BLaER1 treated with 17β-estradiol and CSF1 and Interleukin-3, amounts not matched to agents 10 nM and 100 nM (cell line): ENCODE results near the gene IBA57.

Experiments
- H3K27ac ChIP-seq, 11 experiments: shearing (Covaris generic); formaldehyde crosslinking; 2 replicates each; pipeline ENCODE4 v1.8.1; 2022
- H3K27me3 ChIP-seq, 11 experiments: shearing (Covaris generic); formaldehyde crosslinking; 2 replicates each; pipeline ENCODE4 v1.8.1; 2022
- H3K36me3 ChIP-seq, 11 experiments: shearing (Covaris generic); formaldehyde crosslinking; 2 replicates each; pipeline ENCODE4 v1.8.1; 2022
- H3K4me1 ChIP-seq, 10 experiments: shearing (Covaris generic); formaldehyde crosslinking; 2 replicates each; pipeline ENCODE4 v1.8.1; 2022
- H3K4me2 ChIP-seq, 11 experiments: shearing (Covaris generic); formaldehyde crosslinking; 2 replicates each; pipeline ENCODE4 v1.8.1; 2022
- H3K4me3 ChIP-seq, 10 experiments: shearing (Covaris generic); formaldehyde crosslinking; 2 replicates each; pipeline ENCODE4 v1.8.1; 2022
- H3K9ac ChIP-seq, 11 experiments: shearing (Covaris generic); formaldehyde crosslinking; 2 replicates each; pipeline ENCODE4 v1.8.1; 2022
- H3K9me3 ChIP-seq, 11 experiments: shearing (Covaris generic); formaldehyde crosslinking; replicated peaks in 1 of 11; 2 replicates each; pipeline ENCODE4 v1.8.1; 2022
- H4K20me1 ChIP-seq, 11 experiments: shearing (Covaris generic); formaldehyde crosslinking; 2 replicates each; pipeline ENCODE4 v1.8.1; 2022
- Cebpa-rat ChIP-seq, 11 experiments: shearing (Covaris generic); IDR thresholded peaks; 2 replicates each; pipeline ENCODE4 v1.8.1; 2022

The IBA57 gene

GRCh38 chr1:228190778-228191177 is 25.2 kb downstream of the IBA57 start:
- peaks cover 0 to 8% (median 0%) of the 10 kb centered on the region in 11 experiments; a peak in 2 of 22 replicates for H4K20me1 ChIP-seq
- no peak overlapping the region for H3K9ac ChIP-seq
- H3K9me3 ChIP-seq = peaks cover 0 to 13% (median 7%) of the 10 kb centered on the region in 11 experiments; a peak in 12 of 22 replicates
- H3K36me3 ChIP-seq = no peaks in the 10 kb centered on the region
- no peaks in the 10 kb centered on the region for H3K4me1 ChIP-seq
- H3K27me3 ChIP-seq = no peaks in the 10 kb centered on the region
- H3K4me2 ChIP-seq = no peak overlapping the region
- no peak overlapping the region for H3K4me3 ChIP-seq
- no peak for TF ChIP-seq Cebpa-rat (IDR thresholded peaks at IDR 0.05)
- no peak overlapping the region for H3K27ac ChIP-seq

- no peaks in the 10 kb centered on the region for H3K27me3 ChIP-seq
- H3K9me3 ChIP-seq = peaks cover 12 to 22% (median 18%) of the 10 kb centered on the region in 11 experiments
- TF ChIP-seq Cebpa-rat (IDR thresholded peaks at IDR 0.05) = no peak
- H3K27ac ChIP-seq = no peak overlapping the region
- H3K36me3 ChIP-seq = peaks cover 0 to 16% (median 8%) of the 10 kb centered on the region in 11 experiments; a peak in 9 of 22 replicates
- H3K4me3 ChIP-seq = no peak overlapping the region
- H4K20me1 ChIP-seq = peaks cover 0 to 8% (median 0%) of the 10 kb centered on the region in 11 experiments; a peak in 2 of 22 replicates
- no peak overlapping the region for H3K4me2 ChIP-seq
- no peak overlapping the region for H3K9ac ChIP-seq
- H3K4me1 ChIP-seq = no peaks in the 10 kb centered on the region
These were observed 28.8 kb downstream of the IBA57 start for GRCh38 chr1:228194436-228194835.

GRCh38 chr1:228194921-228195812 is 29.6 kb downstream of the IBA57 start:
- Histone ChIP-seq H3K4me2 (no peak overlapping the region), H3K27me3 (no peaks in the 10 kb centered on the region), H4K20me1 (peaks cover 0 to 8% (median 0%) of the 10 kb centered on the region in 11 experiments; a peak in 2 of 22 replicates), H3K4me3 (no peak overlapping the region), H3K36me3 (peaks cover 0 to 20% (median 8%) of the 10 kb centered on the region in 11 experiments; a peak in 10 of 22 replicates), H3K9me3 (peaks cover 20 to 30% (median 25%) of the 10 kb centered on the region in 11 experiments), H3K4me1 (no peaks in the 10 kb centered on the region), H3K27ac (no peak overlapping the region), H3K9ac (no peak overlapping the region)
- no peak for TF ChIP-seq Cebpa-rat (IDR thresholded peaks at IDR 0.05)

GRCh38 chr1:228197555-228198147 is 32.0 kb downstream of the IBA57 start:
- Histone ChIP-seq H3K9me3 (peaks cover 23 to 30% (median 27%) of the 10 kb centered on the region in 11 experiments), H3K4me3 (no peak overlapping the region), H3K27ac (no peak overlapping the region), H3K4me2 (no peak overlapping the region), H4K20me1 (peaks cover 0 to 1% (median 0%) of the 10 kb centered on the region in 11 experiments; a peak in 1 of 22 replicates), H3K27me3 (no peaks in the 10 kb centered on the region), H3K36me3 (peaks cover 0 to 21% (median 8%) of the 10 kb centered on the region in 11 experiments; a peak in 10 of 22 replicates), H3K9ac (no peak overlapping the region), H3K4me1 (peaks cover 0 to 7% (median 0%) of the 10 kb centered on the region in 10 experiments; a peak in 2 of 20 replicates)
- no peak for TF ChIP-seq Cebpa-rat (IDR thresholded peaks at IDR 0.05)

- no peak overlapping the region for H3K4me2 ChIP-seq
- H3K9me3 ChIP-seq = peaks cover 23 to 30% (median 27%) of the 10 kb centered on the region in 11 experiments
- no peaks in the 10 kb centered on the region for H3K27me3 ChIP-seq
- H4K20me1 ChIP-seq = no peaks in the 10 kb centered on the region; a peak in 1 of 22 replicates
- H3K36me3 ChIP-seq = peaks cover 0 to 21% (median 8%) of the 10 kb centered on the region in 11 experiments; a peak in 10 of 22 replicates
- no peak overlapping the region for H3K9ac ChIP-seq
- H3K4me3 ChIP-seq = no peak overlapping the region
- H3K27ac ChIP-seq = no peak overlapping the region
- H3K4me1 ChIP-seq = peaks cover 0 to 7% (median 0%) of the 10 kb centered on the region in 10 experiments; a peak in 2 of 20 replicates
- no peak for TF ChIP-seq Cebpa-rat (IDR thresholded peaks at IDR 0.05)
These were observed 33.5 kb downstream of the IBA57 start for GRCh38 chr1:228198977-228199590.

- Histone ChIP-seq H3K4me2 (no peak overlapping the region), H3K27me3 (no peaks in the 10 kb centered on the region), H3K27ac (no peak overlapping the region), H3K9me3 (peaks cover 1 to 6% (median 4%) of the 10 kb centered on the region in 11 experiments; a peak in 18 of 22 replicates), H3K36me3 (peaks cover 0 to 3% (median 0%) of the 10 kb centered on the region in 11 experiments; a peak in 1 of 22 replicates), H3K4me1 (peaks cover 0 to 15% (median 0%) of the 10 kb centered on the region in 10 experiments; a peak in 6 of 20 replicates), H3K4me3 (no peak overlapping the region), H3K9ac (no peak overlapping the region), H4K20me1 (peaks cover 0 to 9% (median 0%) of the 10 kb centered on the region in 11 experiments; a peak in 4 of 22 replicates)
- no peak for TF ChIP-seq Cebpa-rat (IDR thresholded peaks at IDR 0.05)
These were observed 39.4 kb downstream of the IBA57 start for GRCh38 chr1:228204958-228205357.

GRCh38 chr1:228205526-228206436 is 40.2 kb downstream of the IBA57 start:
- Histone ChIP-seq H3K9me3 (no peaks in the 10 kb centered on the region), H3K4me1 (peaks cover 0 to 12% (median 0%) of the 10 kb centered on the region in 10 experiments; a peak in 6 of 20 replicates), H3K9ac (0 out of 22 replicates have a peak overlapping the region, but pooled peaks of 1 of the 11 experiments have one; percentile 4), H3K4me2 (peak overlapping the region in 2 of 11 experiments; percentile 18 to 28; a peak in 1 of 22 replicates), H3K36me3 (no peaks in the 10 kb centered on the region), H3K4me3 (no peak overlapping the region), H4K20me1 (peaks cover 0 to 14% (median 0%) of the 10 kb centered on the region in 11 experiments; a peak in 5 of 22 replicates), H3K27ac (no peak overlapping the region), H3K27me3 (no peaks in the 10 kb centered on the region)
- TF ChIP-seq Cebpa-rat (IDR thresholded peaks at IDR 0.05) = no peak
